ENCODE data around the gene COQ9. TPM values are rescaled to one million over a fixed set of nuclear protein-coding genes. Genes with fewer than 3 reads are reported as not detected.

Gene COQ9
- total and polyA plus RNA-seq, 2 of the 4 experiments (the other 2 are of a cell fraction): 57.9 to 58.5 TPM

GRCh38 chr16:57509231-57509923, 62.1 kb downstream of the COQ9 start:
- DNase-seq (no peak), ATAC-seq (ENCODE audit: low read depth) (no peak)
- Histone ChIP-seq H4K20me1 (ENCODE audit: insufficient read depth, low read length) (no peaks in the 10 kb centered on the region), H2BK15ac (ENCODE audit: low read depth, low read length) (no peak overlapping the region), H2BK120ac (ENCODE audit: low read depth, low read length) (no peak overlapping the region), H3K23ac (ENCODE audit: low read depth, low read length) (no peak overlapping the region), H3K14ac (replicated peaks; ENCODE audit: low read depth, low read length) (no peak overlapping the region), H2AK5ac (ENCODE audit: low read depth, low read length) (no peak overlapping the region), H3K56ac (ENCODE audit: extremely low read depth, insufficient read depth, low read length) (no peak overlapping the region), H3K18ac (ENCODE audit: low read depth, low read length) (no peak overlapping the region), H4K91ac (ENCODE audit: insufficient read depth, low read depth, low read length) (no peak overlapping the region), H3K9ac (ENCODE audit: low read depth, low read length) (no peak overlapping the region), H3K4me3 (ENCODE audit: insufficient read depth, low read depth, low read length) (no peak overlapping the region), H4K8ac (ENCODE audit: low read depth in 2 of 2, low read length in 2 of 2) (no peak overlapping the region), H4K5ac (ENCODE audit: low read depth, low read length) (no peak overlapping the region), H3K36me3 (ENCODE audit: control insufficient read depth, insufficient read depth, low read length) (peaks cover 3% of the 10 kb centered on the region; the same call in 1 of the 2 replicates), H3K79me1 (ENCODE audit: low read depth in 1 of 2, low read length in 2 of 2) (no peaks in the 10 kb centered on the region), H3K4ac (ENCODE audit: low read depth, low read length) (no peak overlapping the region), H3K9me3 (ENCODE audit: control insufficient read depth, insufficient read depth, low read length) (no peaks in the 10 kb centered on the region), H3K27ac (ENCODE audit: insufficient read depth, low read length) (no peak overlapping the region), H3K9me1 (ENCODE audit: insufficient read depth, low read length) (no peaks in the 10 kb centered on the region), H2BK20ac (ENCODE audit: low read depth, low read length) (no peak overlapping the region), H3K4me2 (ENCODE audit: low read depth, low read length) (no peak overlapping the region), H2BK5ac (ENCODE audit: low read depth, low read length, poor library complexity, severe bottlenecking) (no peak overlapping the region), H2AK9ac (replicated peaks; ENCODE audit: low read depth, low read length, poor library complexity) (no peak overlapping the region), H2AFZ (replicated peaks; ENCODE audit: low read length, poor library complexity) (peak overlapping the region; percentile 17), H3K27me3 (ENCODE audit: control insufficient read depth, insufficient read depth, low read length) (peaks cover 38% of the 10 kb centered on the region), H3K4me1 (ENCODE audit: control insufficient read depth, insufficient read depth, low read length) (no peaks in the 10 kb centered on the region)
- WGBS, 2 experiments (ENCODE audit: extremely low coverage in 2 of 2, insufficient read length in 1 of 2): no CpG with 5 or more reads among the region's 12 CpGs
- BruUV-seq (replicated peaks): no TSS peak
- TF ChIP-seq ELK1 (IDR thresholded peaks at IDR 0.05; ENCODE audit: borderline replicate concordance, low read depth, low read length): no peak
- POLR2A ChIA-PET (ENCODE audit: unreplicated experiment): no interaction called here
- intact Hi-C loops (cut with micrococcal nuclease): no loop called here
- CTCF ChIA-PET: interaction anchor here (0.5 to 2.2 kb wide), 3 partner anchors 11 to 14 kb away, joined by 7 to 8 read pairs (median 7); no protein-coding TSS in a partner anchor
- dilution Hi-C loops (cut with HindIII; ENCODE audit: low sequenced_read_pairs, unreplicated experiment): no loop called here
- in situ Hi-C loops (cut with MboI; ENCODE audit: low sequenced_read_pairs): no loop called here
